ENCODE data around the gene BORCS6.
A peak's percentile ranks its signal among the peaks of the same experiment; 100 is the strongest.

BORCS6 gene

GRCh38 chr17:8142887-8143580 is 46.9 kb downstream of the BORCS6 start:
- TF ChIP-seq CTCF (IDR thresholded peaks at IDR 0.05), result no peak

- no peak for TF ChIP-seq CTCF (IDR thresholded peaks at IDR 0.05)
Observed at GRCh38 chr17:8142158-8142886, 47.7 kb downstream of the BORCS6 start.

GRCh38 chr17:8141741-8142140 is 48.2 kb downstream of the BORCS6 start:
- TF ChIP-seq CTCF (IDR thresholded peaks at IDR 0.05), result no peak

- TF ChIP-seq CTCF (IDR thresholded peaks at IDR 0.05), result no peak
Observed at GRCh38 chr17:8141045-8141444, 48.9 kb downstream of the BORCS6 start.

GRCh38 chr17:8140065-8141029 is 49.6 kb downstream of the BORCS6 start:
- no peak for TF ChIP-seq CTCF (IDR thresholded peaks at IDR 0.05)

- TF ChIP-seq CTCF (IDR thresholded peaks at IDR 0.05), result peak; percentile 88
Observed at GRCh38 chr17:8138672-8139371, 51.2 kb downstream of the BORCS6 start.

GRCh38 chr17:8138374-8138671 is 51.7 kb downstream of the BORCS6 start:
- no peak for TF ChIP-seq CTCF (IDR thresholded peaks at IDR 0.05)
